ENCODE results near the gene FBXW11. TPM values are rescaled to one million over a fixed set of nuclear protein-coding genes. Genes with fewer than 3 reads are reported as not detected.
"Not testable (repeated sequence)": the region's sequence is repeated elsewhere in the genome, so short reads cannot be mapped to it uniquely, and the experiment has no call there.

Gene FBXW11
- total RNA-seq, 1 donor from 2014 or later, result 47.3 TPM

- Mint-ChIP-seq H3K27me3 (ENCODE audit: low read depth) (no peaks in the 10 kb centered on the region), H3K27ac (peak overlapping the region; percentile 64), H3K36me3 (ENCODE audit: low read depth) (peaks cover 46% of the 10 kb centered on the region), H3K9me3 (no peaks in the 10 kb centered on the region), H3K4me3 (ENCODE audit: low read depth) (no peak overlapping the region), H3K4me1 (ENCODE audit: low read depth) (no peaks in the 10 kb centered on the region)
- DNase-seq (ENCODE audit: low spot score), result no peak
- intact Hi-C loops (cut with micrococcal nuclease), result loop anchor here (5.0 to 10.0 kb wide), 2 partner anchors 37 to 630 kb away; partner anchors contain the start of genes FBXW11 and FGF18
Measured at GRCh38 chr5:172044631-172045314, 38.3 kb upstream of the FBXW11 start.

- no peaks in the 10 kb centered on the region for H3K9me3 Mint-ChIP-seq
- H3K4me3 Mint-ChIP-seq (ENCODE audit: low read depth), result no peak overlapping the region
- intact Hi-C loops (cut with micrococcal nuclease), result loop anchor here (5.0 to 10.0 kb wide), 2 partner anchors 37 to 629 kb away; partner anchors contain the start of genes FBXW11 and FGF18
- H3K27me3 Mint-ChIP-seq (ENCODE audit: low read depth), result no peaks in the 10 kb centered on the region
- H3K36me3 Mint-ChIP-seq (ENCODE audit: low read depth), result peaks cover 40% of the 10 kb centered on the region
- H3K27ac Mint-ChIP-seq, result no peak overlapping the region
- no peaks in the 10 kb centered on the region for H3K4me1 Mint-ChIP-seq (ENCODE audit: low read depth)
- DNase-seq (ENCODE audit: low spot score), result no peak
Measured at GRCh38 chr5:172043865-172044264, 37.4 kb upstream of the FBXW11 start.

- Mint-ChIP-seq H3K9me3 (no peaks in the 10 kb centered on the region), H3K27me3 (ENCODE audit: low read depth) (no peaks in the 10 kb centered on the region), H3K27ac (no peak overlapping the region), H3K4me1 (ENCODE audit: low read depth) (no peaks in the 10 kb centered on the region), H3K4me3 (ENCODE audit: low read depth) (no peak overlapping the region), H3K36me3 (ENCODE audit: low read depth) (peaks cover 29% of the 10 kb centered on the region)
- DNase-seq (ENCODE audit: low spot score), result no peak
- intact Hi-C loops (cut with micrococcal nuclease), result loop anchor here (5.0 to 10.0 kb wide), 2 partner anchors 35 to 627 kb away; partner anchors contain the start of genes FBXW11 and FGF18
Measured at GRCh38 chr5:172042183-172042582, 35.7 kb upstream of the FBXW11 start.

- H3K4me1 Mint-ChIP-seq (ENCODE audit: low read depth), result peaks cover 10% of the 10 kb centered on the region
- intact Hi-C loops (cut with micrococcal nuclease), result no loop called here
- no peaks in the 10 kb centered on the region for H3K27me3 Mint-ChIP-seq (ENCODE audit: low read depth)
- no peak overlapping the region for H3K27ac Mint-ChIP-seq
- H3K9me3 Mint-ChIP-seq, result no peaks in the 10 kb centered on the region
- DNase-seq (ENCODE audit: low spot score), result no peak
- H3K4me3 Mint-ChIP-seq (ENCODE audit: low read depth), result no peak overlapping the region
- H3K36me3 Mint-ChIP-seq (ENCODE audit: low read depth), result peaks cover 7% of the 10 kb centered on the region
Measured at GRCh38 chr5:172038167-172038566, 31.7 kb upstream of the FBXW11 start.

GRCh38 chr5:172035049-172035448 lies 28.6 kb upstream of the FBXW11 start:
- Mint-ChIP-seq H3K27me3 (ENCODE audit: low read depth) (no peaks in the 10 kb centered on the region), H3K4me1 (ENCODE audit: low read depth) (peaks cover 10% of the 10 kb centered on the region), H3K9me3 (peaks cover 18% of the 10 kb centered on the region), H3K27ac (no peak overlapping the region), H3K4me3 (ENCODE audit: low read depth) (no peak overlapping the region), H3K36me3 (ENCODE audit: low read depth) (no peaks in the 10 kb centered on the region)
- DNase-seq (ENCODE audit: low spot score), result no peak
- intact Hi-C loops (cut with micrococcal nuclease), result no loop called here

GRCh38 chr5:172031894-172032461 lies 25.5 kb upstream of the FBXW11 start:
- peaks cover 18% of the 10 kb centered on the region for H3K9me3 Mint-ChIP-seq
- DNase-seq (ENCODE audit: low spot score), result no peak
- peaks cover 10% of the 10 kb centered on the region for H3K4me1 Mint-ChIP-seq (ENCODE audit: low read depth)
- H3K27ac Mint-ChIP-seq, result no peak overlapping the region
- intact Hi-C loops (cut with micrococcal nuclease), result no loop called here
- H3K36me3 Mint-ChIP-seq (ENCODE audit: low read depth), result no peaks in the 10 kb centered on the region
- H3K4me3 Mint-ChIP-seq (ENCODE audit: low read depth), result no peak overlapping the region
- H3K27me3 Mint-ChIP-seq (ENCODE audit: low read depth), result peaks cover 8% of the 10 kb centered on the region

- DNase-seq (ENCODE audit: low spot score), result no peak
- H3K9me3 Mint-ChIP-seq, result peaks cover 18% of the 10 kb centered on the region
- no peak overlapping the region for H3K27ac Mint-ChIP-seq
- H3K36me3 Mint-ChIP-seq (ENCODE audit: low read depth), result no peaks in the 10 kb centered on the region
- H3K4me3 Mint-ChIP-seq (ENCODE audit: low read depth), result no peak overlapping the region
- peaks cover 8% of the 10 kb centered on the region for H3K27me3 Mint-ChIP-seq (ENCODE audit: low read depth)
- H3K4me1 Mint-ChIP-seq (ENCODE audit: low read depth), result peaks cover 5% of the 10 kb centered on the region
- intact Hi-C loops (cut with micrococcal nuclease), result no loop called here
Measured at GRCh38 chr5:172029876-172030275, 23.4 kb upstream of the FBXW11 start.

- H3K27ac Mint-ChIP-seq, result no peak overlapping the region
- H3K9me3 Mint-ChIP-seq, result peaks cover 18% of the 10 kb centered on the region
- H3K4me1 Mint-ChIP-seq (ENCODE audit: low read depth), result no peaks in the 10 kb centered on the region
- no peak overlapping the region for H3K4me3 Mint-ChIP-seq (ENCODE audit: low read depth)
- peaks cover 8% of the 10 kb centered on the region for H3K27me3 Mint-ChIP-seq (ENCODE audit: low read depth)
- no peaks in the 10 kb centered on the region for H3K36me3 Mint-ChIP-seq (ENCODE audit: low read depth)
- intact Hi-C loops (cut with micrococcal nuclease), result no loop called here
- no peak for DNase-seq (ENCODE audit: low spot score)
Measured at GRCh38 chr5:172028167-172028566, 21.7 kb upstream of the FBXW11 start.

GRCh38 chr5:172020110-172020786 lies 13.8 kb upstream of the FBXW11 start:
- H3K4me1 Mint-ChIP-seq (ENCODE audit: low read depth); H3K9me3 Mint-ChIP-seq; H3K27ac Mint-ChIP-seq; H3K4me3 Mint-ChIP-seq (ENCODE audit: low read depth); H3K36me3 Mint-ChIP-seq (ENCODE audit: low read depth); H3K27me3 Mint-ChIP-seq (ENCODE audit: low read depth); intact Hi-C loops (cut with micrococcal nuclease); DNase-seq (ENCODE audit: low spot score): not testable (repeated sequence)

GRCh38 chr5:172015346-172015745 lies 8.9 kb upstream of the FBXW11 start:
- no peak overlapping the region for H3K27ac Mint-ChIP-seq
- no peaks in the 10 kb centered on the region for H3K9me3 Mint-ChIP-seq
- no peaks in the 10 kb centered on the region for H3K36me3 Mint-ChIP-seq (ENCODE audit: low read depth)
- no peak for DNase-seq (ENCODE audit: low spot score)
- intact Hi-C loops (cut with micrococcal nuclease), result no loop called here
- peaks cover 1% of the 10 kb centered on the region for H3K27me3 Mint-ChIP-seq (ENCODE audit: low read depth)
- peaks cover 5% of the 10 kb centered on the region for H3K4me1 Mint-ChIP-seq (ENCODE audit: low read depth)
- no peak overlapping the region for H3K4me3 Mint-ChIP-seq (ENCODE audit: low read depth)

GRCh38 chr5:172010278-172010677 lies 3.8 kb upstream of the FBXW11 start:
- Mint-ChIP-seq H3K9me3 (no peaks in the 10 kb centered on the region), H3K4me3 (ENCODE audit: low read depth) (no peak overlapping the region), H3K27me3 (ENCODE audit: low read depth) (no peaks in the 10 kb centered on the region), H3K36me3 (ENCODE audit: low read depth) (peaks cover 3% of the 10 kb centered on the region), H3K4me1 (ENCODE audit: low read depth) (peaks cover 28% of the 10 kb centered on the region), H3K27ac (no peak overlapping the region)
- DNase-seq (ENCODE audit: low spot score), result no peak
- intact Hi-C loops (cut with micrococcal nuclease), result no loop called here

- Mint-ChIP-seq H3K4me3 (ENCODE audit: low read depth) (no peak overlapping the region), H3K9me3 (no peaks in the 10 kb centered on the region), H3K36me3 (ENCODE audit: low read depth) (peaks cover 5% of the 10 kb centered on the region), H3K27ac (no peak overlapping the region), H3K4me1 (ENCODE audit: low read depth) (peaks cover 32% of the 10 kb centered on the region), H3K27me3 (ENCODE audit: low read depth) (no peaks in the 10 kb centered on the region)
- intact Hi-C loops (cut with micrococcal nuclease), result loop anchor here (5.0 kb wide), 2 partner anchors 33 to 1048 kb away; partner anchors contain the start of gene CREBRF
- DNase-seq (ENCODE audit: low spot score), result no peak
Measured at GRCh38 chr5:172009536-172010270, 3.3 kb upstream of the FBXW11 start.
